NCI-H146 treated with DMSO at 0.1 percent for 48 hours (cell line): ENCODE measurements around the gene CC2D2A.
"Not testable (repeated sequence)": the region's sequence is repeated elsewhere in the genome, so short reads cannot be mapped to it uniquely, and the experiment has no call there.

ENCODE experiments used
- DNase-seq: peaks from one replicate; lab custom pipeline; 2025; ENCODE audit not compliant: unreplicated experiment; lab: John Stamatoyannopoulos, UW

CC2D2A gene

DNA sequence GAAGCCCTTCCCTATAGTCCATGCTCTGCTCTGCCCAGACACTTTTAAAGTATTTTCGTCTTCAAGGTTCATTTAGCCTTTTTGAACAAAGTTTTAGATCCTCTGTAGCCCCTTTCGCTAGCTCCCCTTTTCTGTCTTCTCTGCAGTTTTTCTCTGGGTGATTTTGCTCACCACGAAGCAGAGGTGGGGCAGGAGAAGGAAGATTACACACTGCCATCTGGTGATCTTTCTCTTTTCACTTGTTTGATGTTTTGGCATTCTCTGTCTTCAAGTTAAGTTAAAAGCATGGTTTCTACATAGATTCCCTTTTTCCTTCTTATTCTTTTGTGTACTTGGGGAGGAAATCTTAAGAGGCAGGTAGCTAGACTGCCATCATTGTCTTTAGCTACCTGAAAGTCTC is 43.9 kb downstream of the CC2D2A start:
- DNase-seq, result no peak

DNA sequence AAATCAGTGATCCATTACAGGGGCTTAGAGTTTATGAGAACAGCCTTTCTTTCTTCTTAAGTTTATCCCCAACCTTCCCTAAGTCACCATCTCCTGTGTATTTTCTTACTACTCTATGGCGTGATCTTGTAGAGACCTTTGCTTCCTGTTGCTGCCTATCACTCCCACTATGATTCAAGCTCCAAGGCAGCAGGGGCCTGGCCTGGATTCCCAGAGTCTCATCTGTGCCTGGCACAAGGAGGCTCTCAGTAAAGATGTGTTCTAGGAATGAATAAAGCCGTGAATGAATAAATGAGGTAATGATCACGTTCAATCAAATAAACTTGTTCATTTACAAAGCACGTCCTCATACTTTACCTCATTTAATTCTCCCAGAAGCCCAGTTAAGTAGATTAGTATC is 45.4 kb downstream of the CC2D2A start:
- DNase-seq, result no peak

DNA sequence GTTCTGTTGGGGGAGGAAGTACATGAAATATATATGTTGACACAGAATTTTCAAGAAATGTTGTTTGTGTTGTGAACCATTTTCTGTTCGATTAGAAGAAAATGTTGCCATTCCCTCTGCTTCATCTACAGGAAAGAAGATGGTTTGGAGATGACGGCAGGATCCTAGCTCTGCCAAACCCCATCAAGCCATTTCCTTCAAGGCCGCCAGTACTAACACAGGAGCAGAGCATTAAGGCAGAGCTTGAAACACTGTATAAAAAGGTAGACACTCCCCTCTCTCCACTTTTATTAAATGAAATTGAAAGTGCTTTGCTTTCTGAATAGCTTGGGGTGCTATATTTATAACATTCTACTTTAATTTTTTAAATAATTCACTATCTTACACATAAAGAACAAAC is 46.8 kb downstream of the CC2D2A start:
- no peak for DNase-seq

DNA sequence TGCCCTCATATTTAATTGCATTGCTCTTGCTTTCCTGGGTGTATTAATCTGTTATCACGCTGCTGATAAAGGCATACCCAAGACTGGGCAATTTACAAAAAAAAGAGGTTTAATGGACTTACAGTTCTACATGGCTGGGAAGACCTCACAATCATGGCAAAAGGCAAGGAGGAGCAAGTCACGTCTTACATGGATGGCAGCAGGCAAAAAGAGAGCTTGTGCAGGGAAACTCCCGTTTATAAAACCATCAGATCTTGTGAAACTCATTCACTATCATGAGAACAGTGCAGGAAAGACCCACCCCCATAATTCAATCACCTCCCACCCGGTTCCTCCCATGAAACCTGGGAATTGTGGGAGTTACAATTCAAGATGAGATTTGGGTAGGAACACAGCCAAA is 48.0 kb downstream of the CC2D2A start:
- DNase-seq, result not testable (repeated sequence)

DNA sequence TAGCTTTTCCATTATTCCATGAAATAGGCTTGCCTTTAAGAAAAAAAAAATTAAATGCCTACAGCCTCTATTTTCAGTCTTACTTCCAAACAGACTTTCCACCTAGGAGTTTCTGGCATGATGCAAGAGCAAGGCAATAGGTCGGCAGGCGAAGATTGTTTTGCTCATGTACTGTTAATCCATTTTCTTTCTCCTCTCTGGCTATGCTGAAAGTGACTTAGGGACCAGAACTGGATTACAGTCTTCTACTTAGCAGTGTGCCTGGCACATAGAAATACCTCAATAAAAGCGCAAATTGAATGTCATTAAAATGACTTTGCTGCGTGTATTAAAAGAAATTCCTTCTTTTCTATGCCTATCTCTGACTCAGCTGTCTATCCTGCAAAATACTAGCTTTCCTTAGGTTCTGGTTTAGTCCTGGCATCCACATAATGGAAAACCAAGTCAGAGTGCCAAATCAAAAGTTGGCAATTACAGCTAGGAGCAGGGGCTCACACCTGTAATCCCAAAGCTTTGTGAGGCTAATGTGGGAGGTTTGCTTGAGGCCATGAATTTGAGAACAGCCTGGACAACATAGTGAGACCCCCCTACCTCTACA is 51.9 kb downstream of the CC2D2A start:
- DNase-seq, result no peak

DNA sequence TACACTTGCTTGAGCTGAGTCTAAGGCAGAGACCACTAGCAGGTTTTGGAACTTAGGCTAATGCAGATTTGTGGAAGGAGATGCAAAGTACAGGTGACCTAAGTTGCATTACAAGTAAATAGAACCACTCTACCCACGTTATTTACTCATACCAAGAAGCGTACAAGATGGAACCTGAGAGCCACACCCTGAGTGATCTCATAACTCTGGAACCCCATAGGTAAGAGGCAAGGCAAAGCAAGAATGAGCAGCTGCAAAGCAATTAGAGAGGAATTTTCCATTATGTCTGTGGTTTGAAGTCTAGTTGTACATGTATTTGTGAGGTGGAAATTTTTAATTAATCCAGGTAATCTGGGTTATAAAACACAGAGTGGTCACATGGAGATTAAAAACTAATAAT is 55.4 kb downstream of the CC2D2A start:
- no peak for DNase-seq

DNA sequence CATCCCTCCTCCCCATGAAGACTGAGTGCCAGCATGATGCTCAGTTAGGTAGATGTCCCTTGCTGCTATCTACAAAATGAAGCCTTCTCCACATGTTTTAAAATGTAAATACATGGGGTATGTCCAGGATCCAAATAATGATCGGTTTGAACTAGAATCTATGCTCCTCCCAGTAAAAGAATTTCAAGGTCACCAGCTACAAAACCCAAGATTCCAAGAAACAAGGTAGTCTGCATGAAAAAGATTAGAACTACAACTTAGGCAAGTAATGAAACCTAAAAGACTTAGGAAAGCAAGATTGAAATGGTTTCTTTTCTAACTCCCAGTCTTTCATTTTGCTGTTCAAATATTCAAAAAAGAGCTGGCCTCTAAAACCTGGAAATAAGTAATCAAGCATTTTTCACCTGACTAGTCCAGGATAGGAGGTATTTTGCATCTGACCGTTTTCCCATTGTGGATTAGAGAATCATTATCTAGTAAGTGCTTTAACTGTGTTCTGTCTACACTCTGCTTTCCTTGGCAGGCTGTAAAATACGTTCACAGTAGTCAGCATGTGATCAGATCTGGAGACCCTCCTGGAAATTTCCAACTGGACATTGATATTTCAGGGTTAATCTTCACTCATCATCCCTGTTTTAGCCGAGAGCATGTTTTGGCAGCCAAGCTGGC is 57.4 kb downstream of the CC2D2A start:
- DNase-seq, result no peak

DNA sequence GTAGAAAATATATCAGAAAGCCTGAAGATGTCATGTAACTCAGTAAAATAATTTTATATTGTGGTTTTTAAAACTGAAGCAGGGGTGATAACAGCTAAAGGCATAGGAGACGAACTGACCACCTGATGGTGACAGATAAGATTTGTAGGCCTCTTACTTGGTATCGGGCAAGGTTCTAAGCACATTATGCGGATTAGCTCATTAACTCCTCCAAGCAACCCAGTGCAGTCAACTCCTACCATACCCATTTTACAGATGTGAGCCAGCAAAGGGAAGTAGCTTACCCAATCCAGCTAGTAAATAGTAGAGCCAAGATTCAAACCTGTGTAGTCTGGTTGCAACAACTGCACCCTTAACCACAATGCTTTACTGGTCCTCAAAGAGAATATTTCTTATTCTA is 62.1 kb downstream of the CC2D2A start:
- no peak for DNase-seq

DNA sequence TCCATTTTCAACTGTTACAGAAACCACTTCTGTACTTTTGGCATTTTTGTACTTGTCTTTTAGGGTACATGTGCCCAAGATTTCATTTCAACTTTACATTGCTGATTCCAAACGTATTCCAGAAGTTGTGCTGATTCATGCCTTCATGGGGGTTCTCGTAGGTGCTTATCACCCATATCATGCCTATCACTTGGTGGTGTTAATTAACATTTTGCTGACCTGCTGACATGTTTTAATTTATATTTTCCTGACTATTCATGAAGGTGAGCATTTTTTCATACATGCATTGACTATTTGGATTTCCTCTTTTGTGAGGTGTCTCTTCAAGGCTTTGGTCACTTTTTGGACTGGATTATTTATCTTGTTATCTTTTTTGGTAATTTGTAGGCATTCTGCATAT is 64.1 kb downstream of the CC2D2A start:
- DNase-seq, result no peak

DNA sequence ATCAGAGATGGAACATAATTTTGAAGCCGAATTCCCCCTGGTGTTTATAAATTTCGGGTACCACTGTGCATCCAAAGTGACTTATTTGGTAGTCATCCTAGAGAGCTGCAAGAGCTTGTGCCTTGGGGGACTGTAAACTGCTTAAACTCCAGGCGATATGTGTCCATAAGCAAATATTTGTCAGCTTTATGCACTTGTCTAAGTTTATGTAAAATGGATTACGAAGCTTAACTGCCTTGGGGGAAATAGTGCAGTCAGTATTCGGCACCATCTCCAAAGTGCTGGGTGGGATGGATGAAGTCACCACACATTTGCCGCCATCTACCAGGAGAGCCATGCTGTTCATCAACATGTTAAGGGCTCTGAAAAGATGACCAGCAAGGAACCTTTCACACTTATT is 65.9 kb downstream of the CC2D2A start:
- DNase-seq, result no peak

DNA sequence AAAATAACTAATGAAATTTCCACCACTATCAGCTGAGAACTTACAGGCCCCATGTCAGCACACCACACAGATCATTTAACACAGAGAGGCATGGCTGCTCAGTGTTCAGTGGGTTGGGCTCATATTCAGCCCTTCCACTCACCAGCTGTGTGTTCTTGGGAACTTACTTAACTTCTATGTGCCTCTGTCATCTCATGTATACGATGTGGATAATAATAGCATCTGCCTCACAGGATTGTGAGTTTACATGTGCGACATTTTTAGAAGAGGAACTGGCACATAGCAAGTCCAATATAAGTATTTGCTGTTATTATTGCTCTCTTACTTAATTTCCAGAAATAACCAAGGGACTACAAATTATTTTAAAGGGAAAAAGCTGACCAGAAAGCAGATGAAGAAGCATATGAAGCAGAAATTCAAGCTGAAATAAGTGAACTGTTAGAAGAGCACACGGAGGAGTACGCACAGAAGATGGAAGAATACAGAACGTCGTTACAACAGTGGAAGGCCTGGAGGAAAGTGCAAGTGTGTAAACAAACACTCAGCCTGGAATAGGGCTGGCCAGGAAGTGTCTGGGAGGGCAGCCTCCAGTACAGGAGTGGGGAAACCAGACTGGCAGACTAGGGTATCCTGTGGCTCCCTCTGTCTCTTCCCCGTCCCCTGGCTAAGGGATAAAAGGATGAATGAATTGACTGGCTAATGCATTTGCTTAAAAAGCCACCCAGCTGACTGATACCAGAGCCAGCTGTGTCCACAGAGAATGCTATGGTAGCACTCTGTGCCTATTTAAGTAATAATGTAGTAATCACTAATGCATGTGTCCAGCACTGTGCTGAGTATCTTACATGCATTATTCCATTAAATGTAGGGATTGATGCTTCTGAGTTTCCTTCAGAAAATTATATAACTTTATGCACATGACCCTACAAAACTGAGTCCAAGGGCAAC is 67.1 kb downstream of the CC2D2A start:
- no peak for DNase-seq

DNA sequence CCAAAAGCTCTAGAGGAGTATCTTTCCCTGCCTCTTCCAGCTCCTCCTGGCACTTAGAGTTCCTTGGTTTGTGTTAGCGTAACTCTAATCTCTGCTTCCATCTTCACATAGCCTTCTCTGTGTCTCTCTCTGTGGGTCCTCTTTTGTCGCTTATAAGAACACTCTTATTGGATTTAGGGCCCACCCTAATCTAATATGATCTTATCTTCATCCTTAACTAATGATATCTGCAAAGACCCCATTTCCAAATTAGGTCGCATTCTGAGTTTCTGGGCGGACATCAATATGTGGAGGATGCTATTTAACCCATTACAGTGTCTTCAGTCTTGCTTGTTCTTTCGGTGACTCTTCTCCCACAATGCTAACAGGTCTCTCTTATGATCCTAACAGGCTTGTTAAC is 72.3 kb downstream of the CC2D2A start:
- DNase-seq, result no peak

DNA sequence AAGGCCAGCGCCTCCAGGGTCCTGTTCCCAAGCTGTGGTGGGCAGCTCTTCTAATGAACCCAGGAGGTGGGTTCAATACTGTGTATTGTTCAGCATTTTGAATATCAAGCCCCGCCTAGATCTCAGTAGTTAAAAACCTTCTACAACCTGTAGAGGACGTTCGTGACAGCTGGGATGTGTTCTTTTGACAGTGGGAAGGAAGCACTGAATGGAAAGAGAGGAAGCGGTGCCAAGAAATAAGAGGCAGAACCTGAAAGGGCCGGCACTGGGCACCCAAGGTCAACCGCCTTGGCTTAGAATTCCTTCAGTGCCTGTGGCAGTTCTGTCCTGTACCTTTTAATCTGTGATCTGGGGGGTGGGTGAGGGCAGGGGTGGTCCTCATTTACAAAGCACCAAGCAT is 73.1 kb downstream of the CC2D2A start:
- no peak for DNase-seq

DNA sequence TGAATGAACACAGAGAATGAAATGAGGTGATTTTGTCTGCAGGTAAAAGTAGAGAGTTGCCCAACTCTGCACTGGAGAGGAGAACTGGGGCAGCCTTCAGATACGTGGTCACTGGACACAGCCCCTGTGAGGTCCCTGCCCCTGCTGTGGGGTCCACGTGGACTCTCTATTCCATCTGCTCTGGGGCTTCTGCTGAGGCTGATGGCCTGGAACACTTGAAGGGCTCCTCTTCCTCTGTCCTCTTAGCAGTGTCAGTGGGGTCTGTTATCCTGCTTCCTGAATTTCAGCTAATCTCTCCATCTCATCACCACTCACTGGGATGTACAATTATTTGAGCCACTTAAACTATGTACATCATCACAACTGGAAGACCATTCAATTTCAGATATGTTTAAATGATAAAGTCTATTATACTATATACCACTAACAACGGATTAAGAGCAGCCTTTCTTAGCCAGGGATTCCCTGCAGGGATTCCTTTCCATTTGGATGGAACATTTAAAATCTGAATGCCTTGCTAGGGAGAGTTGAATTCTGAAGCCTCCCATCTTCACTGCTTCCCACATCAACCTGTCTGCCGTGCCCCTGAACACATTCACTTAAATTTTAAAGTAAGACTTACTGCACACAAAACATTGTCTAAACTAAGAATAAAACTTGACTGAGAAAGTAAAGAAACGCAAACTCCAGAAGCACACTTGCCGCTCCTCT is 74.0 kb downstream of the CC2D2A start:
- DNase-seq, result no peak

DNA sequence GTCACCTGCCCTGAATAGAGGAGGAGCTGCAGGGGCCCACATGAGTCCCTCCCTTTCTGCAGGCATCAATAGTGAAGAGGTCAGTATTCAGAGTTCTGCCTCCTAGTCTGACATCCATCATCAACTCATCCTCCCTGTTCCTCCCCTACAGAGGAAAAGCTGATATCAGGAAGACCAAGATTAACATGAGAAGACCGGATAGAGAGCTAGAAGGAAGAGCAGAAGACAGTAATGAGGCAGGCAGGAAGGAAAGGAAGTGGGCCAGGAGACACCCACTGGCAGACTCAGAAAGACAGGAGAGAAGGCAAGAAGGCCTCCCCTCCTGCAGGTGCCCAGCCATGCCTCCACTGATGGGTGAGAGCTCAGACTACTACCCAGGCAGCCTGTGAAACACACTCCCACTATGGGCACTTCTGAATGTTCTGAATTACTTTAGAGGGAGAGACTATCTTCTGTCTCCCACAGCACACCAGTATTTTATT is 74.6 kb downstream of the CC2D2A start:
- no peak for DNase-seq

DNA sequence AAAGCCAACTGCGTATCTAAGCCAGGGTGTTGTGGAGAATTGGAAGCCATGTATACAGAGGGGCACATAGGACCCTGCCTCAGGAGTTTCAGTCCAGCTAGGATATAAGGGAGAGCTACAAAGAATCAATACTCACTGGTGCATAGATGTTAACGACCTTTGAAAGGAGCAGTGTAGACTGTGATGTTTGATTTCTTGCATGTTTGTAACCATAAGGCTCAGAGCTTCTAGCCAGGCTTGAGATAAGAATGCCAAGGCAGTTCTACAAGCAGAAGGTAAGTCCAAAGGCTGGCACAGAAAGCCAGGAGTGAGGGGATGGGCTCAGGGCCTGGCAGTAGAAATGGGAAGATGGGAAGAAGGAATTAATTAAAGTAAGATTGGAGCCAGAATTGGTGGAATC is 75.7 kb downstream of the CC2D2A start:
- DNase-seq, result no peak

DNA sequence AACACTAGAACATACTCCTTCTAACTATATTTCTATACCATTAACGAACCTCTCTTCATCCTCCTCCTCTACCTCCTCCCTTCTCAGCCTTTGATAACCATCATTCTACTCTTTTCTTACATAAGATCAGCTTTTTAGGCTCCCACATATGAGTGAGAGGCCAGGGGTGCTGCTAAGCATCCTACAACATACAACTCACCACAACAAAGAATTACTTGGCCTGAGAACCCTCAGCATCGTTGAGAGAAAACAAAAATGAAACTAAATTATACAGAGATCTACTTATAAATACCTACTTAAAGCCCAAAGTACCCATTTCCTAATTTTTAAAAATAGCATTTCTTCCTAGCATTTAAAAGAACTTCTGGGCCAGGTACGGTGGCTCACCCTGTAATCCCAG is 77.7 kb downstream of the CC2D2A start:
- DNase-seq, result no peak

DNA sequence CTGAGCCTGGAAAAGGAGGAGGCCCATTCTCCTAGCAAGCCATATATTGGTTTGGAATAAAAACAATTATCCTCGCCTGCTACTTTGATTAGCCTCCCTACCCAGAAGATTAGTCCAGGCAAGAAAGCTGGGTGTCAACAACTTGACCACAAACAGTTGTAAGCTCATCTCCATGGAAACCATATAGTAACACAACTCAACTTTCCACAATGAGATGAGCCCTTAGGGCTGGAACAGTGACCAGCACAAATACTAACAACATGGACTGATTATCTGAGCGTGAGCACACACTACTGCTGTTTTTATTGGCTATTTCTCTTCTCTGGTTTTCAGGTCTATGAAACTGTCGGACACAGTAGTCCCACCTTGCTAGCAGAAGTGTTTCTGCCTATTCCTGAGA is 80.8 kb downstream of the CC2D2A start:
- DNase-seq, result no peak

DNA sequence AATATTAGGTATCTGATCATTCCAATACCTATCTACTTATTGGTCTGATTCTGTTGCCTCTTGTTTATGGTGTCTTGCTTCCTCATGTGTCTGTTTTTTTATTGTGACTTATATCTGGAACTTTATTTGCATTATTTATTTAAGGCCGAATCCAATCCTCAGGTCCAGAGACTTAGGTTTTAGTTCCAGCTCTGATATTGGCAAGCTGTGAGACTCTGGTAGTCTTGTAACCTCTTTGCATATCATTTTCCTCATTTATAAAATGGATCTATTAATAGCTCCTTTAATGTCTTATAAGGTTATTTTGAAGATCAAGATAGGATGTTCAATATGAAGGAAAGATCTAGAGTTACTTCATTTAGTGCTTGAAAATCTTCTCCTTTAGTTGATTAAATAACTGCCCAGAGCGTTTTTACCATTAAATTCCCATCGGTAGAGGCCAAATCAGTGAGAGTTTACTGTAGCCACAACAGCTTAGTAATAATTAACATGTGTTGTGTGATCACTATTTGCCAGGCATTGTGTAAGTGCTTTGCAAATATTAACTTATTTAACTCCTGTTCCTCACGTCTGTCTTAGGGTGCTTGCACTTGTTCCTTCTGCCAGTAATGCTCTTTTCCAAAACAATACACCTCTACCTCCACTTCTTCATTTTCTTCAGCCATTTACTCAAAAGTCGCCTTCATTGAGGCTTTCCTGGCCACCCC is 82.2 kb downstream of the CC2D2A start:
- DNase-seq, result no peak

DNA sequence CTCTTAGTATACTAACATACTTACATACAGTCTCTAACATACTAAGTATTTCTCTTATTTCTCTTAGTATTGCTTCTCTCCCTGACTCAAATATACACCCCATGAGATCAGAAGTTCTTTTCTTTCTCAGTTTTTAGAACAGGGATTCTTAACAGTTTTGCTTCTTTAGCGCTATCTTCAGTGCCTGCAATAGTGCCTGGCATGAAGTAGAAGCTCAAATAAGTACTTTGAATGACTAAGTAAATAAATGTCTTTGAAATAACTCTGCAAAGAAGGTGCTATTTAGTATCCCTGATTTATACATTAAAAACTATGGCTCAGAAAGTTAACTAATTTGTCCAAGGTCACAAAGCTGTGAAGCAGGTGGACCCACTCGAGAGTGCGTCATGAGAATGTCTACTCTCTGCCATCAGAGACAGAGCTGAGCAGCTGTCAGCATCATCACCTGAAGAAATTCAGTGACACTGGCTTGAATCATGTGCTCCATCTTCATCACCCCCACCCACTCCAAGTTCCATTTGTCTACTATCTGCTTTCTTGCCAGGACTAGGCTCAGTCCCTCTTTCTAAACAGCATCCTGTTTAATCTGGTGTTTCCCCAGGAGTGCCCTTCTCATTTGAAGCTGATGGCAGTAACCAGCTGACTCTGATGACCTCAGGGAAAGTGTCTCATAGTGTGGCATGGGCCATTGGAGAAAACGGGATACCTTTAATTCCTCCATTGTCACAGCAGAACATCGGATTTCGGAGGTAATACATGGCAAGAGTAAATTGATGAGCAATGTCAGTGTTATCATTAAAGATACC is 83.1 kb downstream of the CC2D2A start:
- DNase-seq, result no peak
